Measurements from ENCODE around the gene AOPEP.

AOPEP gene

GRCh38 chr9:94787266-94787665 lies 60.8 kb downstream of the AOPEP start:
- no peak for TF ChIP-seq CTCF (IDR thresholded peaks at IDR 0.05; ENCODE audit: borderline replicate concordance, insufficient read depth, low read depth, low read length)
- no peak overlapping the region for H3K4me3 ChIP-seq (ENCODE audit: low read depth, low read length)

DNA sequence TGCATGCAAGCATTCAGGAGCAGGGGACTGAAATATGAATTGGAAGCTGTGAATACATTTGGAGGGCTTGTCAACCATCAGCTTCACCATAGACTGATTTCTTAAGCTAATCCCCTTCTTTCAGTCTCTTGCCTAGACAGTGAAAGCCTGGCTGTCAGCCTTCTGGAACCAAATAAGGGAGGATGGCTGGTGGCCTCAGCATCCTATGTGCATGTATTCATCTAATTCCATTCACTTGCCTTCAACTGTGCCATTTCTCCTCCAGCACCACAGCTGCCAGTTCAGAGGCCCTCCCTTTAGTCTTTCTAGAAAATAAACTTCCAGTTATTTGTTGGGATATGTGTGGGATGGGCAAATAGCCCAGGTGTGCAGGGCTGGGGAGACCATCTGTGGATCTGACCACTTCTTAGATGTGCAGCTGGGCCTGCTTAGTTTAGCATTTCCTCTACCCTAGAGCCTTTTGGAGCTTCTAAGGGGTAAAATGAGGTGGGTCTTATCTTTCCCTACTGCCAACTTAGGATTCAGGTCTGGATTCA lies 62.1 kb downstream of the AOPEP start:
- TF ChIP-seq CTCF (IDR thresholded peaks at IDR 0.05; ENCODE audit: borderline replicate concordance, insufficient read depth, low read depth, low read length), result no peak
- no peak overlapping the region for H3K4me3 ChIP-seq (ENCODE audit: low read depth, low read length)

DNA sequence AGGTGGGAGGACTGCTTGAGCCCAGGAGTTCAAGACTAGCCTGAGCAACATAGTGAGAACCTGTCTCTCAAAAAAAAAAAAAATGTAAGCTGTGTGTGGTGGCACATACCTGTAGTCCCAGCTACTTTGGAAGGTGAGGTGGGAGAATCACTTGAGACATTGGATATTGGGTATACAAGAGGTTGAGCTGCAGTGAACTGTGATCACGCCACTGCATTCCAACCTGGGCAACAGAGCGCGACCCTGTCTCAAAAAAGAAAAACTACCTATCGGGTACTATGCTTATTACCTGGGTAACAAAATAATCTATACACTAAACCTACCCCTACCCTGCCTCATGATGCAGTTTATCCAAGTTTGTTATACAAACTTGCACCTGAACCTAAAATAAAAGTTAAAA lies 64.9 kb downstream of the AOPEP start:
- no peak overlapping the region for H3K4me3 ChIP-seq (ENCODE audit: low read depth, low read length)
- TF ChIP-seq CTCF (IDR thresholded peaks at IDR 0.05; ENCODE audit: borderline replicate concordance, insufficient read depth, low read depth, low read length), result no peak

GRCh38 chr9:94792511-94792910 lies 66.0 kb downstream of the AOPEP start:
- no peak for TF ChIP-seq CTCF (IDR thresholded peaks at IDR 0.05; ENCODE audit: borderline replicate concordance, insufficient read depth, low read depth, low read length)
- no peak overlapping the region for H3K4me3 ChIP-seq (ENCODE audit: low read depth, low read length)

DNA sequence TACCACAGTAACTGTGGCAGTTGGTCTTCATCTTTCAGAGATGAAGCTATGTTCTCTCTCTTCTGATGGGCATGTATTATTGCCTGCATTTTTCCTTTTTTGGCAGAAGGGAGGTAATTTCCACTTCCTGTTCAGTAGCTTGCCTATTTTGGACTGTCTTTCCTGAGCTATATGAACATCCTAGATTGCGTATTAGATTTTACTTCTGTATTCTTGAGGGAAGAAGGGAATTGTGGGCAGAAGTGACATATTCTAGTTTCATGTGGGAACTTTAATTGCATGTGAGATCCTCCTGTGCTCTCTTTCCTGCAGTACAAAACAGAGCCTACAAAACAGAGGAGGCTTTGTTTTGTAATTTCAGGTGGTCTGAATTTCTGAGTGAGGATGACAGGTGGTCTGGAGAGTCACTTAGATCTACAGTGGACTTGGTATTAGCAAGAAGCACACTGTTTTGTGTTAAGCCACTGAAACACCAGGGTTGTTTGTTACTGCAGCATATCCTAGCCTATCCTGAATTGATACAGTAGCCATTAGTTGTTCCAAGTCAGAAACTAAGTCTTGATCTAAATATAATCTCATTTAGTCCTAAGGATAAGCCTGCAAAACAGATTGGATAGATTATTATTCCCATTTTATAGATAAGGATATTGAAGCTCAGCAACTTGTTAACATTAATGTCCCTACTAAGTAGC lies 68.1 kb downstream of the AOPEP start:
- no peak overlapping the region for H3K4me3 ChIP-seq (ENCODE audit: low read depth, low read length)
- TF ChIP-seq CTCF (IDR thresholded peaks at IDR 0.05; ENCODE audit: borderline replicate concordance, insufficient read depth, low read depth, low read length), result no peak

DNA sequence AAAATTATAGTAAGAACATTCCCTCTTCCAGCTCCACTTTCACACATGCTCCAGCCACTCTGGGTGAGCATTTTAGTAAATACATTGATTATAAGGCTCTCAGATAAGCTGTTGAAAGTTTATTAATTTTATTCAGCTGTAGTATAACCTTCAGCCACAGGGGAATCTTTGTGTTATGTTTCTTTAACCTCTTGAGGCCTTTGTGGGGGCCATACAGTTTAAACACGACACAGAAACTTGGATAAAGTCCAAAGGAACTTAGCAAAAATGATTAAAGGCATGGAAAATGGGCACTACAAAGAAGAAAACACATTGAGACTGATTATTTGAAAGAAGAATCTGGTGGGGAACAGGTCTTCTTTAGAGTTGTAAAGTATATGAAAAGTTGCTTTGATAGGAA lies 70.2 kb downstream of the AOPEP start:
- TF ChIP-seq CTCF (IDR thresholded peaks at IDR 0.05; ENCODE audit: borderline replicate concordance, insufficient read depth, low read depth, low read length), result no peak
- no peak overlapping the region for H3K4me3 ChIP-seq (ENCODE audit: low read depth, low read length)

DNA sequence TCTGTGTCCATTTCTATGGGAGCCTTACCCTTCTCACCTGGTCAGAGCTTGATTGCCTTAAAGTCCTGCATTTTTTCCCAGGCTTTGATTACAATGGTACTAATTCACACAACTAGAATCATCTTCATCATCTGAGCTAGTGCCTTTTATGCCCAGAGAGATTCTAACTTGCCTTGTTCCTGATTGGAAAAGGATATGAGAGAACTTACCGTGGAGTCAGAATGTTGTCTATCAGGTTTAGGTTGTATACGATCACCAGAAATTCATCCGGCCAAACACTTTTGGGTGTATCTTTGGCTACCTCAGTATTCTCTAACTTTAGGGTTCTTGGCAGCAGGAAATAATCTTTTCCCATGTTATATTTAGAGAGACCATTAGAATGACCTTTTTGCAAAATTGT lies 71.7 kb downstream of the AOPEP start:
- H3K4me3 ChIP-seq (ENCODE audit: low read depth, low read length), result no peak overlapping the region
- no peak for TF ChIP-seq CTCF (IDR thresholded peaks at IDR 0.05; ENCODE audit: borderline replicate concordance, insufficient read depth, low read depth, low read length)

Data from GM12875 (cell line).